Caco-2 (cell line): ENCODE measurements around the gene ZNF883. TPM values are rescaled to one million over a fixed set of nuclear protein-coding genes. Genes with fewer than 3 reads are reported as not detected.

Experiments used
- BruUV-seq: library from RNA; stranded (reverse); fragments of 400-500 nt; replicated peaks from 2 replicates; lab custom pipeline; 2021; lab: Mats Ljungman, UMichigan
- CTCF ChIA-PET: fragments of 300-600 bp; sonication (Branson Sonifier 250); formaldehyde crosslinking; loops from one replicate; lab custom pipeline; 2022; ENCODE audit warnings: antibody characterized with exemption; lab: Charles Lee
- POLR2A ChIA-PET: fragments of 300-600 bp; sonication (Branson Sonifier 250); formaldehyde crosslinking; loops from one replicate; lab custom pipeline; 2022; ENCODE audit warnings: antibody characterized with exemption; lab: Charles Lee
- DNase-seq, 2 experiments: peaks; one replicate each; pipeline versions ENCODE4 v3.0.0 to v3.0.0-alpha.2; 2020 to 2022
- H3K27me3 ChIP-seq: replicated peaks from 2 replicates; pipeline ENCODE4 v1.6.0; 2011; ENCODE audit warnings: low read length; ENCODE audit not compliant: control insufficient read depth, insufficient read depth
- H3K36me3 ChIP-seq: 2 replicates; pipeline ENCODE4 v1.5.1; 2011; ENCODE audit warnings: low read length; ENCODE audit not compliant: control insufficient read depth, insufficient read depth
- H3K4me1 ChIP-seq: fragments of 250-450 bp; sonication (Bioruptor Pico); 2 replicates; pipeline ENCODE4 v1.5.1; 2020; ENCODE audit warnings: mild to moderate bottlenecking
- H3K4me3 ChIP-seq: 2 replicates; pipeline ENCODE4 v1.5.1; 2011; ENCODE audit warnings: low read depth, mild to moderate bottlenecking, control low read depth, low read length
- H3K9me3 ChIP-seq: fragments of 250-450 bp; sonication (Bioruptor Pico); 2 replicates; pipeline ENCODE4 v1.5.1; 2020; ENCODE audit warnings: mild to moderate bottlenecking, moderate library complexity
- H3K27ac Mint-ChIP-seq: one replicate; pipeline ENCODE4 v1.8.0; 2022; ENCODE audit warnings: mixed read lengths; ENCODE audit not compliant: unreplicated experiment
- H3K27me3 Mint-ChIP-seq: one replicate; pipeline ENCODE4 v1.8.0; 2022; ENCODE audit warnings: mixed read lengths; ENCODE audit not compliant: insufficient read depth, unreplicated experiment
- H3K36me3 Mint-ChIP-seq: one replicate; pipeline ENCODE4 v1.8.0; 2022; ENCODE audit warnings: mild to moderate bottlenecking, mixed read lengths; ENCODE audit not compliant: insufficient read depth, unreplicated experiment
- H3K4me1 Mint-ChIP-seq: one replicate; pipeline ENCODE4 v1.8.0; 2022; ENCODE audit warnings: low read depth, mixed read lengths; ENCODE audit not compliant: unreplicated experiment
- H3K4me3 Mint-ChIP-seq: one replicate; pipeline ENCODE4 v1.8.0; 2022; ENCODE audit warnings: mild to moderate bottlenecking, moderate library complexity, mixed read lengths; ENCODE audit not compliant: unreplicated experiment
- H3K9me3 Mint-ChIP-seq: one replicate; pipeline ENCODE4 v1.8.0; 2022; ENCODE audit warnings: mixed read lengths; ENCODE audit not compliant: unreplicated experiment
- intact Hi-C: fragments of 100-400 bp; cut with micrococcal nuclease; formaldehyde crosslinking; loops from one replicate; pipeline ENCODE4 v1.10.0; 2022; ENCODE audit not compliant: unreplicated experiment
- total RNA-seq: library from RNA; stranded (reverse); gene quantifications from 2 replicates; pipeline ENCODE4 v1.2.3, GENCODE V29; 2022
- TF ChIP-seq, protein P1 (sequence below), 2 experiments: fragments of 200-600 bp in 1 of 2; IDR thresholded peaks; 1 replicate in 1 of 2; 2 replicates in 1 of 2; pipeline versions ENCODE4 v1.5.1 to v1.8.0; 2011 to 2022; ENCODE audit warnings: antibody characterized with exemption in 1 of 2, control low read depth in 1 of 2, inconsistent platforms in 1 of 2, low read depth in 1 of 2, low read length in 1 of 2, mild to moderate bottlenecking in 1 of 2, moderate library complexity in 1 of 2; ENCODE audit not compliant: insufficient read depth in 1 of 2, severe bottlenecking in 1 of 2, unreplicated experiment in 1 of 2

The ZNF883 gene
- total RNA-seq, 1 experiment from 2014 or later: not detected

DNA sequence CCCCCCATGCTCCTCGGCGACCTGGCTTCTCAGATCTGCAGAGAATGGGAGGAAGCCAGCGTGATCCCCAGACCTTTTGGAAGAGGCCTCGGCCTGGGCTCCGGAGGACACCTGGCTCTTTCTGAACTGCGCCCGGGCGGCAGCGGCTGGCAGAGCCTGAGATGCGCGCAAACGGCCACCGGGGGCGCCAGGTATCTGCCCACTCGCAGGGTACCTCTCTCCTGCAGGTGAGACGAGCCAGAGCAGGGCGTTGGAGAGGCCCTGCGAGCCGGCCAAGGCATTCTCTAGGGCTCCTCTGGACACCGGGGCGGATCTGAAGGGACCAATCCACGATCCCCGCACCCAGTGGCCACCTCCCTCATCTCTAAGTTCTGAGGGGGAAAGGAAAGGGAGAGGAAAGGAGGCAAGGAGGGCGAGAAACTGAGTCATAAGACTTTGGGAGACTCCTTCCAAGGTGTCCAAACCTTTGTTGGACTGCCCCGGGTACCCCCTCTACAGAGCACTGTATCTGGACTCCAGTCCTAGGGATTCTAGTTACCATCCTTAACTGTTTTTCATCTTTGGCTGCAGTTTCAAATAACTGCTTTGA, 66.3 kb downstream of the ZNF883 start:
- CTCF ChIA-PET: no interaction called here

DNA sequence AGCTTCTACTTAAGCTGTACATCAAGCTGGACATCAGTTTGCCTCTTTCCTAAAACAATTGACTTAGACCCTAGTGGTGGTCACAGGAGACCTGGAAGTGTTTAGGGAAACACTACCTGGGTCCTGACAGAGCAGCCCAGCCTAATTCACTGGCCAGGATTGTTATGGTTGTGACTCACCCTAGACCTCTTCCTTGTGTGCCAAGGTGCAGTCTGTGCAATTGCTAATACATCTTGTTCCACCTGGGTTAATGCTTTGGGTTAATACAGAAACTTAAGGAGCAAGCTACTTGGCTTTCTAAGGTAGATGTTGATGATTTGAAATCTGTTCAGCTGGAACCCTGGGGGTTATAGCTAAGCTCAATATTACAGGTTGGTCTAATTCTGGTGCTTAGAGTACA, 72.6 kb downstream of the ZNF883 start:
- H3K27me3 ChIP-seq: no peaks in the 10 kb centered on the region; the same call in 1 of the 2 replicates
- no peak for DNase-seq
- Mint-ChIP-seq H3K4me3 (no peak overlapping the region), H3K27me3 (peaks cover 9% of the 10 kb centered on the region), H3K27ac (no peak overlapping the region), H3K9me3 (no peaks in the 10 kb centered on the region), H3K36me3 (no peaks in the 10 kb centered on the region), H3K4me1 (no peaks in the 10 kb centered on the region)
- POLR2A ChIA-PET: no interaction called here
- TF ChIP-seq, protein P1, sequence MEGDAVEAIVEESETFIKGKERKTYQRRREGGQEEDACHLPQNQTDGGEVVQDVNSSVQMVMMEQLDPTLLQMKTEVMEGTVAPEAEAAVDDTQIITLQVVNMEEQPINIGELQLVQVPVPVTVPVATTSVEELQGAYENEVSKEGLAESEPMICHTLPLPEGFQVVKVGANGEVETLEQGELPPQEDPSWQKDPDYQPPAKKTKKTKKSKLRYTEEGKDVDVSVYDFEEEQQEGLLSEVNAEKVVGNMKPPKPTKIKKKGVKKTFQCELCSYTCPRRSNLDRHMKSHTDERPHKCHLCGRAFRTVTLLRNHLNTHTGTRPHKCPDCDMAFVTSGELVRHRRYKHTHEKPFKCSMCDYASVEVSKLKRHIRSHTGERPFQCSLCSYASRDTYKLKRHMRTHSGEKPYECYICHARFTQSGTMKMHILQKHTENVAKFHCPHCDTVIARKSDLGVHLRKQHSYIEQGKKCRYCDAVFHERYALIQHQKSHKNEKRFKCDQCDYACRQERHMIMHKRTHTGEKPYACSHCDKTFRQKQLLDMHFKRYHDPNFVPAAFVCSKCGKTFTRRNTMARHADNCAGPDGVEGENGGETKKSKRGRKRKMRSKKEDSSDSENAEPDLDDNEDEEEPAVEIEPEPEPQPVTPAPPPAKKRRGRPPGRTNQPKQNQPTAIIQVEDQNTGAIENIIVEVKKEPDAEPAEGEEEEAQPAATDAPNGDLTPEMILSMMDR (IDR thresholded peaks at IDR 0.05; ENCODE audit: insufficient read depth in 1 of 2, low read depth in 1 of 2, low read length in 1 of 2, severe bottlenecking in 1 of 2, unreplicated experiment in 1 of 2): no peak
- no peaks in the 10 kb centered on the region for H3K9me3 ChIP-seq
- BruUV-seq: no TSS peak
- no peak overlapping the region for H3K4me3 ChIP-seq
- H3K4me1 ChIP-seq: no peaks in the 10 kb centered on the region
- H3K36me3 ChIP-seq: no peaks in the 10 kb centered on the region
- CTCF ChIA-PET: interaction anchor here (0.6 kb wide), 1 partner anchor 304 kb away, joined by 3 read pairs; no protein-coding TSS in a partner anchor
- intact Hi-C loops: no loop called here

More for the DNA sequence above, 66.3 kb downstream of the ZNF883 start:
- H3K27me3 Mint-ChIP-seq: peaks cover 7% of the 10 kb centered on the region
- no peaks in the 10 kb centered on the region for H3K4me1 Mint-ChIP-seq
- Histone ChIP-seq H3K27me3 (no peaks in the 10 kb centered on the region), H3K4me1 (no peaks in the 10 kb centered on the region), H3K9me3 (no peaks in the 10 kb centered on the region; the same call in 1 of the 2 replicates), H3K4me3 (no peak overlapping the region), H3K36me3 (no peaks in the 10 kb centered on the region)
- POLR2A ChIA-PET: no interaction called here
- intact Hi-C loops: no loop called here
- peaks cover 12% of the 10 kb centered on the region for H3K9me3 Mint-ChIP-seq
- no peak overlapping the region for H3K4me3 Mint-ChIP-seq
- TF ChIP-seq, protein P1 (IDR thresholded peaks at IDR 0.05; ENCODE audit: insufficient read depth in 1 of 2, low read depth in 1 of 2, low read length in 1 of 2, severe bottlenecking in 1 of 2, unreplicated experiment in 1 of 2): peak in 1 of 2 experiments; percentile 7
- no TSS peak for BruUV-seq
- no peaks in the 10 kb centered on the region for H3K36me3 Mint-ChIP-seq
- H3K27ac Mint-ChIP-seq: no peak overlapping the region
- peak in 1 of 2 experiments; percentile 23 for DNase-seq

- no peaks in the 10 kb centered on the region for H3K4me1 Mint-ChIP-seq
- Histone ChIP-seq H3K4me3 (no peak overlapping the region), H3K36me3 (no peaks in the 10 kb centered on the region), H3K9me3 (no peaks in the 10 kb centered on the region), H3K4me1 (no peaks in the 10 kb centered on the region), H3K27me3 (no peaks in the 10 kb centered on the region; the same call in 1 of the 2 replicates)
- TF ChIP-seq, protein P1 (IDR thresholded peaks at IDR 0.05; ENCODE audit: insufficient read depth in 1 of 2, low read depth in 1 of 2, low read length in 1 of 2, severe bottlenecking in 1 of 2, unreplicated experiment in 1 of 2): no peak
- H3K9me3 Mint-ChIP-seq: no peaks in the 10 kb centered on the region
- no peak overlapping the region for H3K4me3 Mint-ChIP-seq
- peaks cover 20% of the 10 kb centered on the region for H3K27me3 Mint-ChIP-seq
- ChIA-PET POLR2A (no interaction called here), CTCF (no interaction called here)
- intact Hi-C loops: no loop called here
- H3K27ac Mint-ChIP-seq: no peak overlapping the region
- no peak for DNase-seq
- no peaks in the 10 kb centered on the region for H3K36me3 Mint-ChIP-seq
- BruUV-seq: no TSS peak
Measured at GRCh38 chr9:112933696-112934095, 78.3 kb downstream of the ZNF883 start.
